HK-2 (cell line): ENCODE data around the gene SERPINB2.

ENCODE experiments used
- DNase-seq: peaks from one replicate; pipeline ENCODE4 v3.0.0-alpha.2; 2018; ENCODE audit not compliant: unreplicated experiment

SERPINB2 gene

GRCh38 chr18:63887424-63887823, at the start of gene SERPINB2:
Gene SERPINB2 (plus strand): TSS chr18:63887705. CDS start chr18:63891445, 3,740 bp downstream.
- no peak for DNase-seq

GRCh38 chr18:63843008-63843407, 44.5 kb upstream of the SERPINB2 start:
- no peak for DNase-seq

GRCh38 chr18:63844254-63844653, 43.3 kb upstream of the SERPINB2 start:
- no peak for DNase-seq

GRCh38 chr18:63848159-63848558, 39.3 kb upstream of the SERPINB2 start:
- DNase-seq = no peak

- no peak for DNase-seq
These were observed 37.5 kb upstream of the SERPINB2 start for GRCh38 chr18:63850020-63850419.

- DNase-seq = no peak
These were observed 36.9 kb upstream of the SERPINB2 start for GRCh38 chr18:63850636-63851035.

GRCh38 chr18:63858456-63858855, 29.0 kb upstream of the SERPINB2 start:
- DNase-seq = no peak

- DNase-seq = no peak
These were observed 27.6 kb upstream of the SERPINB2 start for GRCh38 chr18:63859781-63860475.

GRCh38 chr18:63860531-63860930, 27.0 kb upstream of the SERPINB2 start:
- no peak for DNase-seq

- DNase-seq = no peak
These were observed 20.0 kb upstream of the SERPINB2 start for GRCh38 chr18:63867368-63868125.

- no peak for DNase-seq
These were observed 19.0 kb upstream of the SERPINB2 start for GRCh38 chr18:63868546-63868945.

- no peak for DNase-seq
These were observed 18.1 kb upstream of the SERPINB2 start for GRCh38 chr18:63869374-63869773.

- DNase-seq = no peak
These were observed 17.7 kb upstream of the SERPINB2 start for GRCh38 chr18:63869851-63870250.

- no peak for DNase-seq
These were observed 15.7 kb upstream of the SERPINB2 start for GRCh38 chr18:63871836-63872235.

GRCh38 chr18:63872586-63872985, 14.9 kb upstream of the SERPINB2 start:
- no peak for DNase-seq

GRCh38 chr18:63878343-63878742, 9.2 kb upstream of the SERPINB2 start:
- no peak for DNase-seq

GRCh38 chr18:63878925-63879324, 8.6 kb upstream of the SERPINB2 start:
- no peak for DNase-seq

- DNase-seq = no peak
These were observed 7.8 kb upstream of the SERPINB2 start for GRCh38 chr18:63879709-63880108.

GRCh38 chr18:63881851-63882250, 5.7 kb upstream of the SERPINB2 start:
- no peak for DNase-seq

GRCh38 chr18:63882333-63883141, 5.0 kb upstream of the SERPINB2 start:
- DNase-seq = no peak

GRCh38 chr18:63883617-63884016, 3.9 kb upstream of the SERPINB2 start:
- DNase-seq = no peak

GRCh38 chr18:63888470-63889190, 1.1 kb downstream of the SERPINB2 start:
- no peak for DNase-seq
